GM23338 (cell line): ENCODE results near the gene REG3A. TPM values are rescaled to one million over a fixed set of nuclear protein-coding genes. Genes with fewer than 3 reads are reported as not detected.

Experiments used
- ATAC-seq: fragments of 200-7000 bp; cut with Tn5 transposase; 3 replicates; pipeline ENCODE4 v1.9.1; 2020
- DNase-seq: peaks from one replicate; pipeline ENCODE4 v3.0.0-alpha.2; 2015; ENCODE audit warnings: low spot score
- H2AFZ ChIP-seq: fragments of 200-600 bp; sonication (generic); 2 replicates; pipeline ENCODE4 v1.8.0; 2016; ENCODE audit warnings: antibody characterized with exemption, mild to moderate bottlenecking, moderate library complexity
- H3F3A ChIP-seq: fragments of 200-600 bp; sonication (generic); replicated peaks from 2 replicates; pipeline ENCODE4 v1.8.0; 2017; ENCODE audit warnings: antibody characterized with exemption, mixed run types, low read depth
- H3K27ac ChIP-seq: fragments of 200-600 bp; sonication (generic); 2 replicates; pipeline ENCODE4 v1.6.1; 2016; ENCODE audit warnings: low read depth
- H3K27me3 ChIP-seq: fragments of 200-600 bp; sonication (generic); 2 replicates; pipeline ENCODE4 v1.8.0; 2016; ENCODE audit warnings: mild to moderate bottlenecking, mixed run types, moderate library complexity; ENCODE audit not compliant: insufficient read depth
- H3K36me3 ChIP-seq: fragments of 200-600 bp; sonication (generic); 2 replicates; pipeline ENCODE4 v1.8.0; 2016; ENCODE audit warnings: mild to moderate bottlenecking; ENCODE audit not compliant: insufficient read depth
- H3K4me1 ChIP-seq: fragments of 200-600 bp; sonication (generic); 2 replicates; pipeline ENCODE4 v1.8.0; 2016; ENCODE audit warnings: mild to moderate bottlenecking, moderate library complexity; ENCODE audit not compliant: insufficient read depth
- H3K4me2 ChIP-seq: fragments of 200-600 bp; sonication (generic); 2 replicates; pipeline ENCODE4 v1.7.1; 2017; ENCODE audit warnings: mixed run types
- H3K4me3 ChIP-seq: fragments of 200-600 bp; sonication (generic); 2 replicates; pipeline ENCODE4 v1.6.1; 2016; ENCODE audit warnings: mixed run types
- H3K79me2 ChIP-seq: fragments of 200-600 bp; sonication (generic); replicated peaks from 2 replicates; pipeline ENCODE4 v1.8.0; 2017; ENCODE audit warnings: mild to moderate bottlenecking; ENCODE audit not compliant: insufficient read depth
- H3K9me2 ChIP-seq: fragments of 200-600 bp; sonication (generic); 2 replicates; pipeline ENCODE4 v1.8.0; 2017; ENCODE audit not compliant: insufficient read depth
- H4K20me1 ChIP-seq: fragments of 200-600 bp; sonication (generic); replicated peaks from 2 replicates; pipeline ENCODE4 v1.8.0; 2017; ENCODE audit warnings: mild to moderate bottlenecking; ENCODE audit not compliant: insufficient read depth
- H3K27ac Mint-ChIP-seq: 2 replicates; pipeline ENCODE4 v1.8.0; 2020; ENCODE audit warnings: inconsistent platforms, mild to moderate bottlenecking, moderate library complexity, mixed read lengths
- H3K27me3 Mint-ChIP-seq: 3 replicates; pipeline ENCODE4 v1.8.0; 2022; ENCODE audit warnings: low read depth, mild to moderate bottlenecking, moderate library complexity, mixed read lengths, inconsistent platforms; ENCODE audit not compliant: insufficient read depth, poor library complexity
- H3K36me3 Mint-ChIP-seq: 3 replicates; pipeline ENCODE4 v1.8.0; 2021; ENCODE audit warnings: low read depth, mild to moderate bottlenecking, inconsistent platforms, moderate library complexity, mixed read lengths
- H3K4me1 Mint-ChIP-seq: 3 replicates; pipeline ENCODE4 v1.8.0; 2020; ENCODE audit warnings: mild to moderate bottlenecking, inconsistent platforms, mixed read lengths
- H3K4me3 Mint-ChIP-seq: 3 replicates; pipeline ENCODE4 v1.8.0; 2021; ENCODE audit warnings: moderate library complexity, mild to moderate bottlenecking, inconsistent platforms, mixed read lengths
- H3K9me3 Mint-ChIP-seq: 3 replicates; pipeline ENCODE4 v1.8.0; 2020; ENCODE audit warnings: moderate library complexity, mild to moderate bottlenecking, inconsistent platforms, mixed read lengths
- CREB1 ChIP-seq: fragments of 250-450 bp; sonication (Bioruptor Pico); IDR thresholded peaks from 2 replicates; pipeline ENCODE4 v1.5.0; 2020; ENCODE audit warnings: low read depth, mild to moderate bottlenecking, moderate library complexity
- CTCF ChIP-seq, 2 experiments: fragments of 200-600 bp in 1 of 2; sonication (generic) in 1 of 2; conservative IDR thresholded peaks; 2 replicates each; pipeline versions ENCODE4 v1.5.1 to v1.6.1; 2016 to 2017; ENCODE audit warnings: antibody characterized with exemption in 2 of 2, low read depth in 2 of 2, mild to moderate bottlenecking in 2 of 2, moderate library complexity in 1 of 2
- ETS1 ChIP-seq: IDR thresholded peaks from 2 replicates; pipeline ENCODE4 v1.6.1; 2016; ENCODE audit warnings: antibody characterized with exemption
- EZH2 ChIP-seq: fragments of 200-600 bp; sonication (generic); IDR thresholded peaks from one replicate; pipeline ENCODE4 v1.8.0; 2017; ENCODE audit warnings: antibody characterized with exemption, mild to moderate bottlenecking, low read depth; ENCODE audit not compliant: unreplicated experiment
- EZH2phosphoT487 ChIP-seq: fragments of 200-600 bp; sonication (generic); IDR thresholded peaks from one replicate; pipeline ENCODE4 v1.8.1; 2018; ENCODE audit warnings: antibody characterized with exemption; ENCODE audit not compliant: unreplicated experiment
- JUNB ChIP-seq: IDR thresholded peaks from one replicate; pipeline ENCODE4 v1.6.1; 2016; ENCODE audit warnings: antibody characterized with exemption; ENCODE audit not compliant: unreplicated experiment
- NANOG ChIP-seq: IDR thresholded peaks from 2 replicates; pipeline ENCODE4 v1.6.1; 2016; ENCODE audit warnings: antibody characterized with exemption, borderline replicate concordance
- POLR2AphosphoS5 ChIP-seq: IDR thresholded peaks from 2 replicates; pipeline ENCODE4 v1.6.1; 2016; ENCODE audit warnings: antibody characterized with exemption, low read depth
- REST ChIP-seq: IDR thresholded peaks from one replicate; pipeline ENCODE4 v1.6.1; 2018; ENCODE audit warnings: antibody characterized with exemption; ENCODE audit not compliant: unreplicated experiment
- STAT1 ChIP-seq: IDR thresholded peaks from one replicate; pipeline ENCODE4 v1.6.1; 2016; ENCODE audit warnings: antibody characterized with exemption; ENCODE audit not compliant: unreplicated experiment
- ZNF331 ChIP-seq: fragments of 250-450 bp; sonication (Bioruptor Pico); IDR thresholded peaks from 2 replicates; pipeline ENCODE4 v1.5.0; 2020; ENCODE audit warnings: low read depth, mild to moderate bottlenecking, moderate library complexity
- ZNF462 ChIP-seq: fragments of 250-450 bp; sonication (Bioruptor Pico); IDR thresholded peaks from 2 replicates; pipeline ENCODE4 v1.5.0; 2020; ENCODE audit warnings: mild to moderate bottlenecking, moderate library complexity
- polyA plus RNA-seq: library from polyadenylated mRNA; unstranded; fragments of >200 nt; fragmentation: Nextera tagmentation; extraction: Ambion mirVana; gene quantifications from 2 replicates; pipeline ENCODE4 v1.2.1, GENCODE V29; 2016
- total RNA-seq: library from RNA; depleted of rRNA; stranded (reverse); fragments of >200 nt; shearing (Covaris generic); gene quantifications from 2 replicates; pipeline ENCODE4 v1.2.3, GENCODE V29; 2014

REG3A gene
- total and polyA plus RNA-seq, 2 experiments from 2014 or later: not detected

GRCh38 chr2:79114797-79115494, 44.6 kb downstream of the REG3A start:
- no peak for TF ChIP-seq POLR2AphosphoS5
- no peak for TF ChIP-seq ZNF462
- TF ChIP-seq ETS1: no peak
- TF ChIP-seq EZH2: no peak
- no peak for TF ChIP-seq JUNB
- TF ChIP-seq NANOG: no peak
- no peak for TF ChIP-seq EZH2phosphoT487
- TF ChIP-seq CREB1 (CRISPR knock-in tag): no peak
- TF ChIP-seq CTCF (conservative IDR thresholded peaks at IDR 0.05; ENCODE audit: low read depth in 2 of 2): no peak
- no peak for TF ChIP-seq ZNF331
- TF ChIP-seq STAT1: no peak
- TF ChIP-seq REST: no peak
- Histone ChIP-seq H3F3A (no peaks in the 10 kb centered on the region), H3K9me2 (peaks cover 3% of the 10 kb centered on the region; the same call in 1 of the 2 replicates), H3K4me1 (no peaks in the 10 kb centered on the region), H3K4me2 (no peak overlapping the region), H4K20me1 (no peaks in the 10 kb centered on the region), H3K79me2 (no peaks in the 10 kb centered on the region), H3K4me3 (no peak overlapping the region), H3K27me3 (no peaks in the 10 kb centered on the region), H2AFZ (no peak overlapping the region), H3K36me3 (peaks cover 4% of the 10 kb centered on the region; the same call in 1 of the 2 replicates), H3K27ac (no peak overlapping the region)
- Mint-ChIP-seq H3K4me3 (no peak overlapping the region), H3K9me3 (peaks cover 7% of the 10 kb centered on the region; the same call in 2 of the 3 replicates), H3K27me3 (peaks cover 4% of the 10 kb centered on the region), H3K36me3 (no peaks in the 10 kb centered on the region), H3K4me1 (no peaks in the 10 kb centered on the region), H3K27ac (0 out of 2 replicates have a peak overlapping the region, but pooled peaks have one; percentile 39)
- no peak for DNase-seq
- no peak for ATAC-seq
